ENCODE measurements around the gene ZDHHC12.

Gene ZDHHC12

GRCh38 chr9:128722380-128723351, 1.3 kb downstream of the ZDHHC12 start:
- Histone ChIP-seq H2BK5ac (ENCODE audit: low read length) (no peak overlapping the region), H2AK5ac (ENCODE audit: low read depth, low read length) (peak overlapping the region; percentile 15), H2BK12ac (ENCODE audit: low read length) (peak overlapping the region; percentile 5), H4K8ac (ENCODE audit: low read depth, low read length) (no peak overlapping the region), H3K14ac (ENCODE audit: low read length) (no peak overlapping the region), H2AFZ (ENCODE audit: low read length) (no peak overlapping the region), H3K18ac (ENCODE audit: low read length) (no peak overlapping the region), H3K27me3 (ENCODE audit: control insufficient read depth in 3 of 3, insufficient read depth in 3 of 3, low read depth in 1 of 3, low read length in 3 of 3) (no peaks in the 10 kb centered on the region), H3K23ac (ENCODE audit: low read depth, low read length, poor library complexity) (peak overlapping the region; percentile 60), H3K9ac (ENCODE audit: low read depth, low read length, poor library complexity) (no peak overlapping the region), H2BK15ac (ENCODE audit: low read length) (no peak overlapping the region), H3K4me2 (ENCODE audit: insufficient read depth, low read length, poor library complexity, severe bottlenecking) (peak overlapping the region; percentile 81), H3K27ac (replicated peaks; ENCODE audit: low read length) (no peak overlapping the region), H3K9me3 (replicated peaks in 1 of 2; ENCODE audit: control insufficient read depth in 2 of 2, insufficient read depth in 1 of 2, low read depth in 1 of 2, low read length in 2 of 2) (no peaks in the 10 kb centered on the region), H2BK120ac (ENCODE audit: low read depth, low read length) (no peak overlapping the region), H4K91ac (ENCODE audit: low read depth, low read length, poor library complexity) (no peak overlapping the region), H3K79me1 (ENCODE audit: low read depth, low read length) (no peaks in the 10 kb centered on the region), H3K4me3 (ENCODE audit: low read length in 2 of 2) (no peak overlapping the region), H3K36me3 (replicated peaks in 1 of 2; ENCODE audit: control insufficient read depth in 2 of 2, insufficient read depth in 2 of 2, low read length in 2 of 2) (peaks cover 8 to 25% of the 10 kb centered on the region in 2 donors), H3K4me1 (ENCODE audit: control insufficient read depth in 2 of 2, insufficient read depth in 1 of 2, low read depth in 1 of 2, low read length in 2 of 2) (peaks cover 0 to 13% of the 10 kb centered on the region in 2 donors), H3K4ac (ENCODE audit: low read length) (no peak overlapping the region)
- DNase-seq (ENCODE audit: low spot score) = no peak
- no CpG with 5 or more reads among the region's 9 CpGs for WGBS, 2 donors (ENCODE audit: extremely low coverage in 2 of 2, insufficient read length in 2 of 2, insufficient replicate concordance in 1 of 2)

- Histone ChIP-seq H3K4ac (ENCODE audit: low read length) (no peak overlapping the region), H3K27ac (replicated peaks; ENCODE audit: low read length) (no peak overlapping the region), H3K23ac (ENCODE audit: low read depth, low read length, poor library complexity) (no peak overlapping the region), H3K4me2 (ENCODE audit: insufficient read depth, low read length, poor library complexity, severe bottlenecking) (no peak overlapping the region), H2BK15ac (ENCODE audit: low read length) (no peak overlapping the region), H3K9ac (ENCODE audit: low read depth, low read length, poor library complexity) (no peak overlapping the region), H2BK5ac (ENCODE audit: low read length) (peak overlapping the region; percentile 53), H3K27me3 (ENCODE audit: control insufficient read depth in 3 of 3, insufficient read depth in 3 of 3, low read depth in 1 of 3, low read length in 3 of 3) (no peaks in the 10 kb centered on the region), H2BK12ac (ENCODE audit: low read length) (no peak overlapping the region), H3K14ac (ENCODE audit: low read length) (no peak overlapping the region), H2AFZ (ENCODE audit: low read length) (no peak overlapping the region), H3K18ac (ENCODE audit: low read length) (no peak overlapping the region), H2AK5ac (ENCODE audit: low read depth, low read length) (no peak overlapping the region), H3K79me1 (ENCODE audit: low read depth, low read length) (no peaks in the 10 kb centered on the region), H2BK120ac (ENCODE audit: low read depth, low read length) (no peak overlapping the region), H3K36me3 (replicated peaks in 1 of 2; ENCODE audit: control insufficient read depth in 2 of 2, insufficient read depth in 2 of 2, low read length in 2 of 2) (peaks cover 10 to 36% of the 10 kb centered on the region in 2 donors), H4K8ac (ENCODE audit: low read depth, low read length) (no peak overlapping the region), H3K4me3 (ENCODE audit: low read length in 2 of 2) (no peak overlapping the region), H4K91ac (ENCODE audit: low read depth, low read length, poor library complexity) (no peak overlapping the region), H3K4me1 (ENCODE audit: control insufficient read depth in 2 of 2, insufficient read depth in 1 of 2, low read depth in 1 of 2, low read length in 2 of 2) (peaks cover 0 to 13% of the 10 kb centered on the region in 2 donors), H3K9me3 (replicated peaks in 1 of 2; ENCODE audit: control insufficient read depth in 2 of 2, insufficient read depth in 1 of 2, low read depth in 1 of 2, low read length in 2 of 2) (no peaks in the 10 kb centered on the region)
- no CpG with 5 or more reads among the region's 18 CpGs for WGBS, 2 donors (ENCODE audit: extremely low coverage in 2 of 2, insufficient read length in 2 of 2, insufficient replicate concordance in 1 of 2)
- no peak for DNase-seq (ENCODE audit: low spot score)
Observed at GRCh38 chr9:128721487-128722010, 2.4 kb downstream of the ZDHHC12 start.

- no CpG with 5 or more reads among the region's 22 CpGs for WGBS, 2 donors (ENCODE audit: extremely low coverage in 2 of 2, insufficient read length in 2 of 2, insufficient replicate concordance in 1 of 2)
- no peak overlapping the region for H2BK120ac ChIP-seq (ENCODE audit: low read depth, low read length)
Observed at GRCh38 chr9:128720841-128721486, 3.0 kb downstream of the ZDHHC12 start.

More at GRCh38 chr9:128720841-128721486, 3.0 kb downstream of the ZDHHC12 start:
- Histone ChIP-seq H4K8ac (ENCODE audit: low read depth, low read length) (no peak overlapping the region), H3K79me1 (ENCODE audit: low read depth, low read length) (no peaks in the 10 kb centered on the region), H3K9ac (ENCODE audit: low read depth, low read length, poor library complexity) (peak overlapping the region; percentile 70), H2AK5ac (ENCODE audit: low read depth, low read length) (no peak overlapping the region), H3K14ac (ENCODE audit: low read length) (no peak overlapping the region), H2BK12ac (ENCODE audit: low read length) (no peak overlapping the region), H3K18ac (ENCODE audit: low read length) (no peak overlapping the region), H2AFZ (ENCODE audit: low read length) (no peak overlapping the region), H3K27ac (replicated peaks; ENCODE audit: low read length) (no peak overlapping the region), H3K4me1 (ENCODE audit: control insufficient read depth in 2 of 2, insufficient read depth in 1 of 2, low read depth in 1 of 2, low read length in 2 of 2) (peaks cover 0 to 13% of the 10 kb centered on the region in 2 donors), H3K4me3 (ENCODE audit: low read length in 2 of 2) (no peak overlapping the region), H4K91ac (ENCODE audit: low read depth, low read length, poor library complexity) (no peak overlapping the region), H3K27me3 (ENCODE audit: control insufficient read depth in 3 of 3, insufficient read depth in 3 of 3, low read depth in 1 of 3, low read length in 3 of 3) (no peaks in the 10 kb centered on the region), H3K36me3 (replicated peaks in 1 of 2; ENCODE audit: control insufficient read depth in 2 of 2, insufficient read depth in 2 of 2, low read length in 2 of 2) (peaks cover 10 to 38% of the 10 kb centered on the region in 2 donors), H3K4ac (ENCODE audit: low read length) (no peak overlapping the region), H2BK5ac (ENCODE audit: low read length) (peak overlapping the region; percentile 53), H3K4me2 (ENCODE audit: insufficient read depth, low read length, poor library complexity, severe bottlenecking) (no peak overlapping the region), H3K9me3 (replicated peaks in 1 of 2; ENCODE audit: control insufficient read depth in 2 of 2, insufficient read depth in 1 of 2, low read depth in 1 of 2, low read length in 2 of 2) (no peaks in the 10 kb centered on the region), H2BK15ac (ENCODE audit: low read length) (no peak overlapping the region), H3K23ac (ENCODE audit: low read depth, low read length, poor library complexity) (no peak overlapping the region)
- DNase-seq (ENCODE audit: low spot score) = no peak

Data from neuronal stem cell (in vitro differentiated cells).